ENCODE results near the gene ZNF445.
A peak's percentile ranks its signal among the peaks of the same experiment; 100 is the strongest.
"Not testable (repeated sequence)": the region's sequence is repeated elsewhere in the genome, so short reads cannot be mapped to it uniquely, and the experiment has no call there.

The ZNF445 gene

DNA sequence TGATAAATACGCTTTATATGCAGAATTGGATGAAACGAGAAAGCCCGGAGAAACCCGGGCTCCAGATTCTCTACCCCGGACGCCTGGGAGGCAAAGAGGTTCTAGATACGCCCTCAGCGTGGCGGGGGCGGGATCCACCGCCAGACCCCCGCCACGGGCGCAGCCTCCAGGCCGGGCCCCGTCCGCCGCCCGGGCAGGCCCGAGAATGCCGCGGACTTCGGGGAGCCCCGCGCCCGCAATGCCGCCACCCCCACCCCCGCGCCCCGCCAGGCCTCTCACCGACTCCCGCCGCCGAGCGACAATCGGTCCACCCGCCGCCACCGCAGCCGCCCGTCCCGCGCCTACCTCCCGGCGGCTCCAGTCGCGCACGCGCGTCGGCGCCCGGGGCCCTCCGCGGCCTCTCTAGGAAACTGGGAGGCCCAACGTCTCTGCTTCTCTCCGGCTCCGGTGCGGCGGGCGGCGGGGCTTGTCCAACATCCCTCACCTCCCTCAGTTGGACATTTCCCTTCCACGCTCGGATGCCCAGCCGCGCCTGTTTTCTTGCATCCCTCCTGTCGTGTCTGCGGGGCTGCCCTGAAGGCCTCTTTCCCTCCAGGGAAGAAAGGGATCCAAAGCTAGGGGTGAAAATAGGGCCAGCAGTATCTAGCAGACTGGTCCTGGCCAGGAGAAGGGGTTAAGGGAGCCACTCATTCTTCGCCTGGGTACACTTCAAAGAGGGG lies at the start of gene ZNF445:
TSS of gene ZNF445 (minus strand) at position 359 of the 719 bp plus-strand sequence. CDS start 22,121 bp downstream, outside the sequence.
- no peaks in the 10 kb centered on the region for H3K9me3 Mint-ChIP-seq
- DNase-seq: peak; percentile 74
- peaks cover 8 to 16% of the 10 kb centered on the region in 2 donors for H3K4me1 Mint-ChIP-seq

DNA sequence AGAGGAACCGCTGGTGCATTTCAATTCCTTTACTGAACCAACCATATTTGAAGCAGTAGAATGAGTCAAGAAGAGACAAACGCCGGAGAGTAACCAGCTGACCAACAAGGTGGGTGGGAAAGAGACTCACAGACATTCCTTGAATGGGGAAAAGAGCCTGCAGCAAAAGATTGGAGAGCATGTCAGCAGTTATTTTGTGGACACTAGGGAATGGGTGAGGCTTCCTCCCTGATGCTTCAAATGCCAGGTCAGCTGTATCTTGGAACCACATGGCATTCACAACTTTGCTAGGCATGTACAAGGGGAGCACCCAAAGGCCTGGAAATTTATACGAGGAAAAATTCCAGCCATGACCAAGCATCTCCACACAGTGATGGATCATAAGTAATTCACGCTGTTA lies 47.6 kb upstream of the ZNF445 start:
- peaks cover 28 to 35% of the 10 kb centered on the region in 2 donors for H3K27me3 Mint-ChIP-seq

More for the DNA sequence above, at the start of gene ZNF445:
- Mint-ChIP-seq H3K36me3 (peaks cover 0 to 2% of the 10 kb centered on the region in 2 donors), H3K27ac (peak within 1 kb of the TSS; percentile 94), H3K4me3 (peak within 1 kb of the TSS; percentile 95 to 98), H3K27me3 (no peaks in the 10 kb centered on the region)
- ATAC-seq (replicated peaks): peak; percentile 96 to 98

DNA sequence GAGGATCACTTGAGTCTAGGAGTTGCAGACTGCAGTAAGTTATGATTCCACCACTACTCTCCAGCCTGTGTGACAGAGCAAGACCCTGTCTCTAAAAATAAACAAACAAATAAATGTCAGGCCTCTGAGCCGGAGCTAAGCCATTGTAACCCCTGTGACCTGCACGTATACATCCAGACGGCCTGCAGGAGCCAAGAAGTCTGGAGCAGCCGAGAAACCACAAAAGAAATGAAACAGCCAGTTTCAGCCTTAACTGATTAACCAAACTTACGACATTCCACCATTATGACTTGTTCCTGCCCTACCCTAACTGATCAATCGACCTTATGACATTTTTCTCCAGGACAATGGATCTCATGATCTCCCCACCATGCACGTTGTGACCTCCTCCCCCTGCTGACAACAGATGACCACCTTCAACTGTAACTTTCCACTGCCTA lies 45.0 kb upstream of the ZNF445 start:
- Mint-ChIP-seq H3K36me3 (no peaks in the 10 kb centered on the region), H3K27ac (no peak overlapping the region), H3K4me3 (no peak overlapping the region), H3K4me1 (peaks cover 12 to 23% of the 10 kb centered on the region in 2 donors), H3K27me3 (peaks cover 16 to 23% of the 10 kb centered on the region in 2 donors), H3K9me3 (no peaks in the 10 kb centered on the region)
- ATAC-seq (replicated peaks) (no peak), DNase-seq (no peak)

More for the DNA sequence above, 47.6 kb upstream of the ZNF445 start:
- no peak for ATAC-seq (replicated peaks)
- Mint-ChIP-seq H3K36me3 (no peaks in the 10 kb centered on the region), H3K9me3 (no peaks in the 10 kb centered on the region), H3K27ac (no peak overlapping the region), H3K4me1 (peaks cover 3 to 9% of the 10 kb centered on the region in 2 donors), H3K4me3 (no peak overlapping the region)
- DNase-seq: no peak

DNA sequence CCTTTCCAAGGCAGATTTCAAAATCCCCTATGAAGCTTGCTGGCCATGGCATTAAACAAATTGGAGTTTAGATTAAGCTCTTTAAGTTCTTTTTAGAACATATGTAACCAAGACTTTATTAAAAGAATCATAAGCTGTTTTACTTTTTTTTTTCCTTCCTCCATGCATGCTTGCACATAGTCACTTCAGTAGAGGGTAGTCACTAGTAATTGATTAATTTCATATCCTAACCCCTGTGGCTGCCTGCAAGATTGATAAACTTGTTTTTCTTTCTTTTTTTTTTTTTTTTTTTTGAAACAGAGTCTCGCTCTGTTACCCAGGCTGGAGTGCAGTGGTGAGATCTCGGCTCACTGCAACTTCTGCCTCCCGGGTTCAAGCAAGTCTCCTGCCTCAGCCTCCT lies 44.3 kb upstream of the ZNF445 start:
- no peaks in the 10 kb centered on the region for H3K9me3 Mint-ChIP-seq
- no peak for ATAC-seq (replicated peaks)
- no peaks in the 10 kb centered on the region for H3K36me3 Mint-ChIP-seq

DNA sequence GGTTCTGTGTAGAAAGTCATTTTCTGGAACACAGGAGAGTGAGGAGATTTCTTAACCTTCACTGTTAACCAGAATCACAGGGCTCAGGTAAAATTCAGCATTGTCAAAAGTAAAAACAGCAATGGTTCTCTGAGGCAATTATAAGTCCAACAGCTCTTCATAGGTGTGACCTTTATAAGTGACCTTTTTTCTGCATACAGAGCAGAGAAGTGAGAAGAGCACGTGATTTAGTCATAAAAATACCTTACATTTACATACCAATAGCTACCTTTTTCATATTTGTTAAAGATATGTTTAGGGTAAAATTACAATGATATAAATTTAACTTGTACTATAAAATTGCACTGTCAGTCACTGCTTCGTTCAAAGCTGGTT lies 41.3 kb upstream of the ZNF445 start:
- ATAC-seq (replicated peaks): peak; percentile 66 to 72

More for the DNA sequence above, 44.3 kb upstream of the ZNF445 start:
- Mint-ChIP-seq H3K27me3 (peaks cover 16 to 23% of the 10 kb centered on the region in 2 donors), H3K4me3 (no peak overlapping the region), H3K4me1 (peaks cover 12 to 23% of the 10 kb centered on the region in 2 donors), H3K27ac (no peak overlapping the region)
- no peak for DNase-seq

DNA sequence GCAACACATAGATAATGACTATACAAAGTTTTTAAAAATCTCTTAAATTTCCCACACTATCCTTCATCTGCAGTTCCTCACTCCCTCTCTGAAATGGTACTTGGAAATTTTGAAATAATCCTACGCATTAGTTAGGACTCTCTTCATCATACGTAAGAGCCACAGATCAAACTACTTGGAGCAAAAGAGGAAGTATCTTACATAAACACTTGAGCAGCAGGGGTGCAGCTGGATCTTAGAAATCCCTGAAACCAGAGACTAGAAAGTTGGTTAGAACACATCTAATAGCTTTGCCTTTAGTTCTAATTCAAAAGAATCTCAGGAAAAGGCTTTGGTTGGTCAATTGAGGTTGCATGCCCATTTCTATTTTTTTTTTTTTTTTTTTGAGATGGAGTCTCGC lies 38.8 kb upstream of the ZNF445 start:
- no peak for ATAC-seq (replicated peaks)
- Mint-ChIP-seq H3K27ac (no peak overlapping the region), H3K4me3 (no peak overlapping the region)

More for the DNA sequence above, 41.3 kb upstream of the ZNF445 start:
- DNase-seq: no peak
- Mint-ChIP-seq H3K27ac (peak overlapping the region; percentile 52), H3K27me3 (peaks cover 5 to 11% of the 10 kb centered on the region in 2 donors), H3K4me1 (peaks cover 14 to 23% of the 10 kb centered on the region in 2 donors), H3K36me3 (no peaks in the 10 kb centered on the region), H3K9me3 (no peaks in the 10 kb centered on the region), H3K4me3 (peak overlapping the region; percentile 33 to 64)

DNA sequence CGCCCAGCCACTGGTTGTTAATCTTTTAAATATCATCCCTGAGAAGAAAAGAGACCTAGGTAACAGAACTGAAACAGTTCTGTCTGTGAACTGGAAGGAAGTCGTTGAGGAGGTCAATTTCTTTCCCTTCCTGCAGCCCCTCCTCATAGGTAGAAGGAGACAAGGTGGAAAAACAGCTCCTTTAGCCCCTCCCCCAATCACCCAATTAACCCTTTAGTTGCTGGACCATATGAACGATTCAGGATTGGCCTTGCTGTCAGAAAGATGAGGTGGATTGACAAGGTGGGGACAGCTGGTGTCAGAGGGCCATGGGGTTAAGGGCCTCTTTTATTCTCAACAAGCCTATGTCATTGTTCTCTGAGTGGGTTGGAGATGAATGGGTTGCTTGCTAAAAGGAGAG lies 36.0 kb upstream of the ZNF445 start:
- DNase-seq (no peak), ATAC-seq (replicated peaks) (no peak)
- peaks cover 20 to 36% of the 10 kb centered on the region in 2 donors for H3K4me1 Mint-ChIP-seq
- no peak overlapping the region for H3K4me3 Mint-ChIP-seq
- H3K27ac Mint-ChIP-seq: no peak overlapping the region
- no peaks in the 10 kb centered on the region for H3K9me3 Mint-ChIP-seq
- H3K27me3 Mint-ChIP-seq: no peaks in the 10 kb centered on the region
- H3K36me3 Mint-ChIP-seq: no peaks in the 10 kb centered on the region

More for the DNA sequence above, 38.8 kb upstream of the ZNF445 start:
- Mint-ChIP-seq H3K4me1 (peaks cover 20 to 38% of the 10 kb centered on the region in 2 donors), H3K36me3 (no peaks in the 10 kb centered on the region), H3K27me3 (no peaks in the 10 kb centered on the region), H3K9me3 (no peaks in the 10 kb centered on the region)
- no peak for DNase-seq

DNA sequence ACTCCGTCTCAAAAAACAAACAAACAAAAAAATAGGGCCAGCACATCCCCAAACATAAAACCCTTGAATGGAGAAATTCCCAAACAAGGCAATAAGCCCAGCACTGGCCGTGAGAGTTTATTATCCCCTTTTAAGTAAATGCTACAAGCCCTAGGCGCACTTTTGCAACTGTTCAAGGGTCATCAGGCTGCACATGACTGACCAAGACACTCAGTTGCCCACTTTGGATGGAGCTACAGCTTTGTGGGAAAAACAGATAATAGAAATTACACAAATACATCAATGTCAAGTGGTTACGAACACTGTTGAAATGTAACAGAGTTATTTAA lies 33.7 kb upstream of the ZNF445 start:
- no peaks in the 10 kb centered on the region for H3K9me3 Mint-ChIP-seq
- ATAC-seq (replicated peaks) (no peak), DNase-seq (no peak)
- peaks cover 4 to 7% of the 10 kb centered on the region in 2 donors for H3K36me3 Mint-ChIP-seq
- H3K27me3 Mint-ChIP-seq: no peaks in the 10 kb centered on the region
- peaks cover 20 to 40% of the 10 kb centered on the region in 2 donors for H3K4me1 Mint-ChIP-seq
- peak overlapping the region; percentile 98 for H3K27ac Mint-ChIP-seq
- peak overlapping the region; percentile 95 to 96 for H3K4me3 Mint-ChIP-seq

DNA sequence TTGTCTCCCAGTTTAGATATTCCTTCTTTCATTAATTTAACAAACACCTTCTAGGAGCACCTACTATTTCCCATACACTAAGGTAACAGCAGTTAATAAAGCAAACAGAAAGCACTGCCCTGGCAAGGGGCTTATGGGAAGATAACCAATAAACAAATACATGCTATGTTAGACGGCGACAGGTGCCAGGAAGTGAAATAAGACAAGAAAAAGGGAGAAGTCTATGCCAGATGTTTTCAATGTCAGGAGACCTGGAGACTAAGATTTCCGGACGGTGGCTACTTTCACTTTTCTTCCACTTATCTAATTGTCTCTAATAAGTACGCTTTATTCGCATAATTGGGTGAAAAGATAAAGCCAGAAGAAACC lies 32.5 kb upstream of the ZNF445 start:
- DNase-seq: no peak
- peak; percentile 50 to 55 for ATAC-seq (replicated peaks)
- Mint-ChIP-seq H3K36me3 (peaks cover 16 to 19% of the 10 kb centered on the region in 2 donors), H3K27me3 (no peaks in the 10 kb centered on the region), H3K4me3 (peak overlapping the region; percentile 95 to 96), H3K9me3 (peaks cover 2 to 5% of the 10 kb centered on the region in 2 donors), H3K27ac (peak overlapping the region; percentile 98), H3K4me1 (peaks cover 19 to 40% of the 10 kb centered on the region in 2 donors)

DNA sequence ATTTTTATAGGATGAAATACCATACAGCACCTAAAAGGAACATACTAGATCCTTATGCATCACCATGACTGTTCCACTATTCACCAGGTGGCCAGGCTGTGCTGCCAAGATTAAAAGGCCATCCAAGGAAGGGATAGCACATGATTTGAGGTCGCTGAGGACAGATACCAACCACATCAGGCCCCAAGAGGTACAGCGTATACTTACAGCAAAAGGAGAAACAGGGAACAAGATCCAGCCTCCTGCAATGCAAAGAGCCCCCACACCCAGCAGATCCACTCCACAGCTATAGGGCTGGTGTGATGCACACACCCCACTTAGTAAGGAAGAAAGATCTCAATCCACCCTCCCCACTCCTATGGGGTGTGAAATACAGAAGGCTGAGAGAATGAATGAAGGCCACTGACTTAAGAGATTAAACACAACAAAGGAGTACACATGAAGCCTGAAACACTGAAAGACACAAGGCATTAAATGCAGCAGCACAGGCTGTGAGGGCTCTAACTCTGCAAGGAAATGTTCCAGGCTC lies 32.0 kb upstream of the ZNF445 start:
- Mint-ChIP-seq H3K27me3 (no peaks in the 10 kb centered on the region), H3K36me3 (peaks cover 16 to 21% of the 10 kb centered on the region in 2 donors), H3K9me3 (peaks cover 2 to 5% of the 10 kb centered on the region in 2 donors), H3K4me3 (peak overlapping the region; percentile 95 to 96), H3K4me1 (peaks cover 19 to 40% of the 10 kb centered on the region in 2 donors), H3K27ac (peak overlapping the region; percentile 98)
- ATAC-seq (replicated peaks) (no peak), DNase-seq (no peak)

DNA sequence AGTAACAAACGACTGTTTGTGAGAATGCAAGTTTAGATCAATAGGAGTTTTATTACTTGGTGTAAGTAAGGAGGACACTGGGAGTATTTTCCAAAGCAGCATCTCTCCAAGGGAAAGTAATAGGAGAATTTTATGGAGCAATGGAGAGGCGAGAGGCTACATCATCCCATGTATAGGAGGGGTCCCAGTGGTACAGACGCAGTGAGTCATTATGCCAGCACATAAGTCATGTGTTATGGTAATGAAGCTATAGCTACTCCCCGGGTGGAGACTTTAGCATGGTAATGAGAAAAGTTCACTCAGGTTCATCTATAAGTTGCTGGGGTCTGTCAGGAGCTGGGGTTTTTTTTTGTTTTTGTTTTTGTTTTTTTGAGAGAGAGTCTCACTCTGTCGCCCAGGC lies 29.5 kb upstream of the ZNF445 start:
- Mint-ChIP-seq H3K36me3 (peaks cover 29 to 36% of the 10 kb centered on the region in 2 donors), H3K4me3 (no peak overlapping the region), H3K4me1 (peaks cover 21 to 36% of the 10 kb centered on the region in 2 donors), H3K27me3 (no peaks in the 10 kb centered on the region), H3K9me3 (peaks cover 10% of the 10 kb centered on the region in 2 donors), H3K27ac (peak overlapping the region; percentile 79)
- DNase-seq (no peak), ATAC-seq (replicated peaks) (no peak)

DNA sequence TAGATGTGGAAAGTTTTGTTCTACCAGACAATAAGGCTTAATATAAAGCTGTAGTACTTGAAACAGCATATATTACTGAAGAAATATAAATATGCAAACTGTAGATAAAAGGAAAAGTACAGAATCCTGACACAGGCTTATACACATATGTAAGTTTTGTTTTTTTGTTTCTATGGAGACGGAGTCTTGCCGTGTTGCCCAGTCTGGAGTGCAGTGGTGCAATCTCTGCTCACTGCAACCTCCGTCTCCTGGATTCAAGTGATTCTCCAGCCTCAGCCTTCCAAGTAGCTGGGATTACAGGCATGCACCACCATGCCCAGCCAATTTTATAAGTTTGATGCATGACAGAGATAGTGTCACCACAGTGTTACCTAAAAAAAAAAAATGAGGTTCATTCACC lies 29.1 kb upstream of the ZNF445 start:
- ATAC-seq (replicated peaks): no peak
- DNase-seq: no peak
- H3K9me3 Mint-ChIP-seq: peaks cover 13 to 15% of the 10 kb centered on the region in 2 donors
- peaks cover 33 to 40% of the 10 kb centered on the region in 2 donors for H3K36me3 Mint-ChIP-seq
- peak overlapping the region; percentile 79 for H3K27ac Mint-ChIP-seq
- H3K4me3 Mint-ChIP-seq: no peak overlapping the region
- H3K4me1 Mint-ChIP-seq: peaks cover 17 to 32% of the 10 kb centered on the region in 2 donors
- H3K27me3 Mint-ChIP-seq: no peaks in the 10 kb centered on the region

DNA sequence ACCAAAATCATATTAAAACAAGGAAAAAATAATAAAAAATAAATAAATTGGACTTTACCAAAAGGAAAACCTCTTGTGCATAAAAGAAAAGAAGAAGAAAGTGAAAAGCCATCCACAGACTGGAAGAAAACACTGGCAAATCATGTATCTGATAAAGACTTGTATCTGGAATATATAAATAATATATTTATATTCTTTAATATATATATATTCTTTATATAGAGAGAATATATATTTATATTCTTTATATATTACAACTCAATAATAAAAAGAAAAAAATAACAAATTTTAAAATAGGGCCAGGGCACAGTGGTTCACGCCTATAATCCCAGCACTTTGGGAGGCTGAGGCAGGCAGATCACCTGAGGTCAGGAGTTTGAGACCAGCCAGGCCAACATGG lies 27.1 kb upstream of the ZNF445 start:
- Mint-ChIP-seq H3K27me3 (no peaks in the 10 kb centered on the region), H3K4me1 (peaks cover 15 to 27% of the 10 kb centered on the region in 2 donors), H3K36me3 (peaks cover 51 to 58% of the 10 kb centered on the region in 2 donors), H3K4me3 (no peak overlapping the region), H3K9me3 (peaks cover 25 to 30% of the 10 kb centered on the region in 2 donors), H3K27ac (no peak overlapping the region)
- no peak for DNase-seq
- ATAC-seq (replicated peaks): no peak

DNA sequence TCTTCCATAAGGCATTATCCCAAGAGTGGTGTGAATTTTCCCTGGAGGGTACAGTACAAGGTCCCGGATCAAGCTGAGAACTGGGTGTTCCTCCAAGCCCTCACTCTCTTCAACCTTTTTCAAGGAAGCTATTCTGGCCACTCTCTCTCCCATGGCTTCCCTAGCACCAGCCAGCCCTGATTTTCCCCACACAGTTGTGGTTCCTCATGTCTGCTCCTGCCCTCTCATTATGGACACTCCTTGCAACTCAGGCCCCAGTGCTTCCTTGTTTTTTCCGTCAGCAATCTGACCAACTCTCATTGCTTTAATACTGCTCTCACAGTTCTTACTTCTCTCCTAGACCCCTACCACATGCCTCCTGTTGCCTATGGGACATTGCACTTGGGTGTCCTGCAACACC lies 25.7 kb upstream of the ZNF445 start:
- peaks cover 33 to 36% of the 10 kb centered on the region in 2 donors for H3K9me3 Mint-ChIP-seq
- not testable (repeated sequence) for DNase-seq; H3K27ac Mint-ChIP-seq; H3K27me3 Mint-ChIP-seq; ATAC-seq (replicated peaks); H3K4me3 Mint-ChIP-seq
- H3K36me3 Mint-ChIP-seq: peaks cover 61 to 72% of the 10 kb centered on the region in 2 donors
- H3K4me1 Mint-ChIP-seq: peaks cover 7 to 15% of the 10 kb centered on the region in 2 donors

DNA sequence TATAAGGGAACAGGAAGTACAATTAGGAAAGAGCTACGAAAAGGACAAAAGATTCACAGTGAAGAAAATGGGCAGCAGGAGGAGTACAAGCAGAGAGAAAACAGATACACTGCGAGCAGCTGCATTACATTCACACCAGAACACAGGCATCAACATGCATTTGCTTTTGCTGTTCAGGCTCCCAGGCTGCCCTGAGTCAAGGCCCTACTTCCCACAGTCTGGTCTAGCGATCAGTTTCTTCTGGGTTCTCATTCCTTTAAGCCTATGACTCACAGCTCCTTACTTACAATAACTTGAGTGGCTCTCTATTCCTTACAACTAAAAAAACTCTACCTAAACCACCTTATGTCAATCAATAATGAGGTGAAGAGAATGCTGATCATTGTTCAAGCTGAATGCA lies 24.5 kb upstream of the ZNF445 start:
- no peak overlapping the region for H3K27ac Mint-ChIP-seq
- DNase-seq (no peak), ATAC-seq (replicated peaks) (no peak)
- H3K9me3 Mint-ChIP-seq: peaks cover 36 to 37% of the 10 kb centered on the region in 2 donors
- H3K27me3 Mint-ChIP-seq: no peaks in the 10 kb centered on the region
- peaks cover 7 to 10% of the 10 kb centered on the region in 2 donors for H3K4me1 Mint-ChIP-seq
- H3K4me3 Mint-ChIP-seq: no peak overlapping the region
- H3K36me3 Mint-ChIP-seq: peaks cover 71 to 80% of the 10 kb centered on the region in 2 donors
